ENCODE data around the gene ZBED4.

DNA sequence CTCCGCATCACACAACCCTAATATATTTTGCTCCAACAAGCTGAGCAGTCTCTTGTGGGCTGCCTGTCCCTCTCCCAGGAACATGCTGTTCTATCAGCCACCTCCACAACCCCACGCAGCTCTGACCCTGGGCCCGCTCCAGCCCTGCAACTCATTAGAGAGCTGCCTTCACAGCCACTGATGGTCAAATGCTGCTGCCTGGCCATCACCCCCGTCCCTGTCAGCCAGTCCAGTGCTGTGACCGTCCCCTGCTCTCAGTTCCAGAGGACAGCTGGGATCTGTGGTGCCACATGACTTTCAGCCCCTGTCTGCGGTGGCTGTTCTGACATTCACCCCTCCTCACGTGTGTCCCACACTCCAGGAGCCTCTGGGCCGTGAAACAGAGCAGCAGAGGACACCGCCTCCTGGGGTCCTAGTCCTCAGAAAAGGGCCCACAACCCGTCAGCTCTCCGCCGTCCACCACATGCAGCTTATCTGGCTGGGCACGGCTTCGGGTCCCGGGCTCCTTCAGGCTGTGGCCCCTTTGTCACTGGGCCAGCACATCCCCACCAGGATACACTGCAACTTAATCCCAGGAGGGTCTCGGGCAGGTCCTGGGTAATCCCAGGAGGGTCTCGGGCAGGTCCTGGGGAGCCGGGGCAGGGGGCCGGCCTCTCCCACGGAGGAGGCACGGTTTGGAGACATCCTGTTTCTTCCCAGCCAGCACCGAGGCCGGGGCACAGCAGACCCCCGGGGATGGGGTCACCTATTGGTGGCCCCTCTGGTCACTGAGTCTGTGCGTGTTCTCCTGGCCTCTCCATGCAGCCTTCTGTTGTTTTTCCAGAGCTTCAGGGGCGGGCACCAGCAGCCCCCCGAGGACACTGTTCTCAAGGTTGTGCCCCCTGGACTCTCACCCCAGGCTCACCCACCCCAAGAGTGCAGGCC lies 79.9 kb downstream of the ZBED4 start:
- no peak for TF ChIP-seq GATA1 (IDR thresholded peaks at IDR 0.05; ENCODE audit: low read depth, low read length)
- TF ChIP-seq POLR2A (IDR thresholded peaks at IDR 0.05; ENCODE audit: low read length), result no peak
